HG03571 (cell line): ENCODE data around the gene RNF223.
"Not testable (repeated sequence)": the region's sequence is repeated elsewhere in the genome, so short reads cannot be mapped to it uniquely, and the experiment has no call there.

Experiments
- ATAC-seq: cut with Tn5 transposase; IDR thresholded peaks from one replicate; pipeline ENCODE4 v1.9.1; 2021; ENCODE audit not compliant: unreplicated experiment

RNF223 gene

DNA sequence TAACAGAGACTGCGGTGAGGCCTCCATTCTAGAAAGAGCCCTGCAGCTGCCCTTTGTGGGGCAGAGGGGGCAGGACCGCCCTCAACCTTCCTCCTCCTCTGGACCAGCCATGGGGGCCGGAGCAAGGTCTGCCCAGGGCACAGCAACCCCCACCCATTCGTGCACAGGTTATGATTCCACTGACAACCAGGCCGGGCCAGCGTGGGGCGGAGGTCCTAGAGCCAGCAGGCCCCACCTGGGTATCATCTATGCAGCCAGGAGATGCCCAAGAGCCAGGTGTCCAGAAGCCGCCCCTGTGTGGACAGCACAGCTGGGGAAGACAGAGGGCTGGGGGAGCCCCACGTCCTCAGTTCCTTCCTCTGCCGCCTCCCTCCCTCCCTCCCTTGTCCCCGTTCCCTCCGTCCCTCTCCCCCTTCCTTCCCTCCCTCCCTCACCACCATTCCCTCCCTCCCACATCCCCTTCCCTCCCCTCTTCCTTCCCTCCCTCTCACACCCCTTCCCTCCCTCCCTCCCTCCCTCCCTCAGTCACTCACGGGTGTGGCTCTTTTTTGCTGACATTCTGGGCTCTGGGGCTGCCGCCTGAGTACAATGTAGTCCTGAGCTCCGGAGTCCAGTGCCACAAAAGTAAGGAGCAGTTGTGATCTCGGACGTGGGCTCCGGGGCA lies 12.3 kb downstream of the RNF223 start:
- ATAC-seq = no peak

- ATAC-seq = no peak
Measured at GRCh38 chr1:1060281-1061000, 13.7 kb downstream of the RNF223 start.

DNA sequence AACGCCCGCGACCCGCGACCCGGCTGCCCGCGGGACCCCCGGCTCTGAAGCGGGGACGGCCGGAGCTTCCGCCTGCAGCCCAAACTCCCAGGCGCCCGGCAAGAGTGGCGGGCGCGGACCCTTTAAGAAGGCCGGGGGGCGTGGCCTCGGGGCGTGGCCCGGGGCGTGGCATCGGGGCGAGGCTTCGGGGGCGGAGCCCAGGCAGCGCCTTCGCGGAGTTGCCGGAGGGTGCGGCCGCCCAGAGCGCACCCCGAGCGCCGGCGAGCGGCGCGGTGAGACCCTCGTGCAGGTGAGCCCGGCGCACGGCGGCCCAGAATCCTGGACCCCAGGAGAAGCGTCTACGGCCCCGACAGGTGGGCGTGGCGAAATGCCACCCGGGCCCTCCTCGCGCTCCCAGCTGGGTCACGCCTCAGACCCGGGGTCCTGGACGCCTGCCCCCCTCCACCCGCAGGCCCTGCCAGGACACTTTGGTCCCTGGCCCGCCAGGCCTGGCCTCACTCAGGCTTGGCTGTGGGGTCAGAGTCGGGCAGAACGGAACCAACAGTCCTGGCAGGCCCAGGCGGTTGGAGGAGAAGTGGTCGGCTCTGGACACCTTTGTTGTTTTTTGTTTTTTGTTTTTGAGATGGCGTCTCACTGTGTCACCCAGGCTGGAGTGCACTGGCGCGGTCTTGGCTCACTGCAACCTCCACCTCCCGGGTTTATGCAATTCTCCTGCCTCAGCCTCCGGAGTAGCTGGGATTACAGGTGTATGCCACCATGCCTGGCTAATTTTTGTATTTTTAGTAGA lies 14.4 kb downstream of the RNF223 start:
- peak; percentile 53 for ATAC-seq

GRCh38 chr1:1058921-1059493 lies 15.1 kb downstream of the RNF223 start:
- ATAC-seq = peak; percentile 25

- no peak for ATAC-seq
Measured at GRCh38 chr1:1058088-1058905, 15.8 kb downstream of the RNF223 start.

DNA sequence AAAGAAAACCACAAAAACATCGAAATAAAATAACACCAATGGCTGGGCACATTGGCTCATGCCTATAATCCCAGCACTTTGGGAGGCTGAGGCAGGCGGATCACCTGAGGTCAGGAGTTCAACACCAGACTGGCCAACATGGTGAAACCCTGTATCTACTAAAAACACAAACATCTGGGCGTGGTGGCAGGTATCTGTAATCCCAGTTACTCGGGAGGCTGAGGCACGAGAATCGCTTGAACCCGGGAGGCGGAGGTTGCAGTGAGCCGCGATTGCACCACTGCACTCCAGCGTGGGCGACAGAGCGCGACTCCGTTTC lies 16.4 kb downstream of the RNF223 start:
- ATAC-seq = not testable (repeated sequence)

- ATAC-seq = no peak
Measured at GRCh38 chr1:1055841-1056736, 18.0 kb downstream of the RNF223 start.

DNA sequence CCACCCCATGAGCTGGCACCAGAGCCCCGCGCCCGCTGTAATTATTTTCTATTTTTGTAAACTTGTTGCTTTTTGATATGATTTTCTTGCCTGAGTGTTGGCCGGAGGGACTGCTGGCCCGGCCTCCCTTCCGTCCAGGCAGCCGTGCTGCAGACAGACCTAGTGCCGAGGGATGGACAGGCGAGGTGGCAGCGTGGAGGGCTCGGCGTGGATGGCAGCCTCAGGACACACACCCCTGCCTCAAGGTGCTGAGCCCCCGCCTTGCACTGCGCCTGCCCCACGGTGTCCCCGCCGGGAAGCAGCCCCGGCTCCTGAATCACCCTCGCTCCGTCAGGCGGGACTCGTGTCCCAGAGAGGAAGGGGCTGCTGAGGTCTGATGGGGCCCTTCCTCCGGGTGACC lies 19.1 kb downstream of the RNF223 start:
- no peak for ATAC-seq

GRCh38 chr1:1054099-1054700 lies 19.9 kb downstream of the RNF223 start:
- ATAC-seq = no peak

DNA sequence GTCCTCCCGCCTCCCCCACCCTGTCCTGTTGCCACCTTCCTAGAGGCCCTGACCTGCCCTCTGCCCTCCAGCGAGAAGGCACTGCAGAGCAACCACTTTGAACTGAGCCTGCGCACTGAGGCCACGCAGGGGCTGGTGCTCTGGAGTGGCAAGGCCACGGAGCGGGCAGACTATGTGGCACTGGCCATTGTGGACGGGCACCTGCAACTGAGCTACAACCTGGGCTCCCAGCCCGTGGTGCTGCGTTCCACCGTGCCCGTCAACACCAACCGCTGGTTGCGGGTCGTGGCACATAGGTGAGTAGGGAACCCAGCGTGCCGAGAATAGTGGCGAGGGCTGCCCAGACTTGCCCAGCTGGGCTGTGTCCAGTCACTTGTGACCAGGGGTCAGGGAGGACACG lies 20.4 kb downstream of the RNF223 start:
- no peak for ATAC-seq

DNA sequence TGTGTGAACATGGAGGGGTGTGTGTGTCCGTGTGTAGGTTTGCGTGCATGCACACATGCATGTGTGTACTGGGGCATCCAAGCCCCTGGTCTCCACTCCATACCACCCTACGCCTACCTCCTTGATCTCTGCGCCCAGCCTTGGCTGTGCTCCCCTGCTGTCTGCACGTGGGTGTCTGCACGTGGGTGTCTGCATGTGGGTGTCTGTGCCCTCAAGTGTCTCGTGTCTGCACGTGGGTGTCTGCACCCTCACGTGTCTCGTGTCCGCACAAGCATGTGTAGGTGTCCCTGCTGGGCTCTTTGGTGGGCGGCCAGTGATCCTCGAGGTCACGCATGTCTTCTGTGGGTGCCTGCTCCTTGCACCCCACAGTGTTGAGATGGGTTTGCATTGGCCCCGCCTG lies 21.1 kb downstream of the RNF223 start:
- no peak for ATAC-seq

DNA sequence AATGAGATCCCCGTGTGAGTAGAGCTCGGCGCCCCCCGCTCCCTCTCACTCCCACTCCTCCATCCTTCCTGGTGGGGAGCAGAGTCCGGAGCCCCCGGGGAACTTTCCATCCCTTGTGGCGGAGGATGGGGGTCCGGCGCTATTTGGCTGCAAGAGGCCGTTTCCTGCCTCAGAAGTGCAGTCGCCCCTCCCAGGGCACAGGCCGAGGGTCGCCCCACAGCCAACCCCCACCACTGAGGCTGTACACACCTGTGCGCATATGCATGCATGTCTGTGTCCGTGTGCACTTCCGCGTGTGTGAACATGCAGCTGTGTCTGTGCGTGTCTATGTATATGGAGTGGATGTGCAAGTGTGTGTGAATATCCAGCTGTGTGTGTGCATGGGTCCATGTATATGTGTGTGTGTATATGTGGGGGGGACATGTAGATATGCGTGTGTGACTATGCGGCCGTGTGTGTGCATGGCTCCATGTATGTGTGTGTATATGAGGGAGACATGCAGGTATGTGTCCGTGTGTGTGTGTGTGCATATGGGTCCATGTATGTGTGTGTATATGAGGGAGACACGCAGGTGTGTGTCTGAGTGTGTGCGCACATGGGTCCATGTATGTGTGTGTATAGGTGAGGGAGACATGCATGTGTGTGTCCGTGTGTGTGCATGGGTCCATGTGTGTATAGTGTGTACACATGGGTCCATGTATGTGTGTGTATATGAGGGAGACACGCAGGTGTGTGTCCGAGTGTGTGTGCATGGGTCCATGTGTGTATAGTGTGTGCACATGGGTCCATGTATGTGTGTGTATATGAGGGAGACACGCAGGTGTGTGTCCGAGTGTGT lies 21.9 kb downstream of the RNF223 start:
- no peak for ATAC-seq

DNA sequence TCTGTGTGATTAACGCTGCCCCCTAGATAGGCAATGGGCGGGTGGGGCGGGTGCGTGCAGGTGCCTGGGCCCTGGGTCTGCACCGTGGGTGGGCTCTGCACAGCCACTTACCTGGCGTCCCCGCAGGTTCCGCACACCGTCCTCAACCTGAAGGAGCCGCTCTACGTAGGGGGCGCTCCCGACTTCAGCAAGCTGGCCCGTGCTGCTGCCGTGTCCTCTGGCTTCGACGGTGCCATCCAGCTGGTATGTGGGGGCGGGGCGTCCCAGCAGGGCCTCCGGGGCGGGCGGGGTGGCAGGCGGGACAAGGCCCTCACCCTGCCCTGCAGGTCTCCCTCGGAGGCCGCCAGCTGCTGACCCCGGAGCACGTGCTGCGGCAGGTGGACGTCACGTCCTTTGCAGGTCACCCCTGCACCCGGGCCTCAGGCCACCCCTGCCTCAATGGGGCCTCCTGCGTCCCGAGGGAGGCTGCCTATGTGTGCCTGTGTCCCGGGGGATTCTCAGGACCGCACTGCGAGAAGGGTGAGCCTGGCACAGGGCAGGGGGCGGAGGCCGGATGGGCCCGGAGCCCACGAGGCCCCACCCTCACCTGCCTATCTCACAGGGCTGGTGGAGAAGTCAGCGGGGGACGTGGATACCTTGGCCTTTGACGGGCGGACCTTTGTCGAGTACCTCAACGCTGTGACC lies 22.8 kb downstream of the RNF223 start:
- ATAC-seq = no peak

DNA sequence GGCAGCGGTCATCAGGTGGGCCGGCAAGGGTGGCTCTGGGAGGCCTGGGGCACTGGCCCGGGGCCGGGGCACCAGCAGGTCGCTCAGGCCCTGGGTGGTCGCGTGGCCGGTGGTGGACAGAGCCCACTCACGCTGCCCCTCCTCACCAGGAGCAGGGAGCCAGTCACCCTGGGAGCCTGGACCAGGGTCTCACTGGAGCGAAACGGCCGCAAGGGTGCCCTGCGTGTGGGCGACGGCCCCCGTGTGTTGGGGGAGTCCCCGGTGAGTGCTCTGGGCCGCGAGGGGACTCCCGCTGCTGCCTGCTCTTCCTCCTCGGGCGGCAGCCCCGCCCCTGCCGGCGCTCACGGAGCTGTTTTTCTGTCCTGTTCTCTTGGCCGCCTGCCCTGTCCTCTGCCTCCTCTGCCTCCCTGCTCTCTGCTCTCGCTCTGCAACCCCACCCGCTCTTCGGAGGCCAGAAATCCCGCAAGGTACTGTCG lies 23.5 kb downstream of the RNF223 start:
- ATAC-seq = no peak

DNA sequence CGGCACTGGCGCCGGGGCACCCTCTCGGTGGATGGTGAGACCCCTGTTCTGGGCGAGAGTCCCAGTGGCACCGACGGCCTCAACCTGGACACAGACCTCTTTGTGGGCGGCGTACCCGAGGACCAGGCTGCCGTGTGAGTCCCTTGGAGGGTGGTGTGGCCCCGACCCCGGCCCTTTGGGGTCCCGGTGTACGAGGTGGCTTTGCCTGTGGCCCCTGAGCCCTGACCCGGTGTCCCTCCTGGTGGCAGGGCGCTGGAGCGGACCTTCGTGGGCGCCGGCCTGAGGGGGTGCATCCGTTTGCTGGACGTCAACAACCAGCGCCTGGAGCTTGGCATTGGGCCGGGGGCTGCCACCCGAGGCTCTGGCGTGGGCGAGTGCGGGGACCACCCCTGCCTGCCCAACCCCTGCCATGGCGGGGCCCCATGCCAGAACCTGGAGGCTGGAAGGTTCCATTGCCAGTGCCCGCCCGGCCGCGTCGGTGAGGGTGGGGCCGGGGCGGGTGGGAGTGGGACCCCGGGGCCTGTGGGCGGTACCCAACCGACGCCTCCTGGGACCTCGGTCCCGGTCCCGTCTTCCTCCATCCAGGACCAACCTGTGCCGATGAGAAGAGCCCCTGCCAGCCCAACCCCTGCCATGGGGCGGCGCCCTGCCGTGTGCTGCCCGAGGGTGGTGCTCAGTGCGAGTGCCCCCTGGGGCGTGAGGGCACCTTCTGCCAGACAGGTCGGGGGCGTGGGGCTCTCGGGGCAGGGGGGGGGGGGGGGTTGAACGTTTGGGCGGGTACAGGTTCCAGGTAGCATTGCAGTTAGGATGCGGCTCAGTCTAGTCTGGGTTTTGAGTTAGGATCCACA lies 24.6 kb downstream of the RNF223 start:
- ATAC-seq = no peak

- ATAC-seq = no peak
Measured at GRCh38 chr1:1048765-1049164, 25.3 kb downstream of the RNF223 start.

GRCh38 chr1:1047963-1048362 lies 26.1 kb downstream of the RNF223 start:
- ATAC-seq = no peak
